ENCODE results near the gene AGBL1. TPM values are rescaled to one million over a fixed set of nuclear protein-coding genes. Genes with fewer than 3 reads are reported as not detected.

AGBL1 gene
- total and polyA plus RNA-seq, 2 donors (not counting 3 experiments of a cell fraction or from before 2014, with no cell fraction given), result not detected

GRCh38 chr15:86515625-86516024 lies 436.0 kb downstream of the AGBL1 start:
- BruUV-seq (replicated peaks), result no TSS peak
- intact Hi-C loops (cut with micrococcal nuclease), result no loop called here

More at GRCh38 chr15:86515625-86516024, 436.0 kb downstream of the AGBL1 start:
- Histone ChIP-seq H3K27ac (ENCODE audit: insufficient read depth, low read depth, low read length) (no peak overlapping the region), H3K36me3 (ENCODE audit: control insufficient read depth in 2 of 2, extremely low read depth in 1 of 2, insufficient read depth in 2 of 2, low read length in 2 of 2) (no peaks in the 10 kb centered on the region), H3K9ac (replicated peaks; ENCODE audit: extremely low read depth, insufficient read depth, low read length) (no peak overlapping the region), H3K4me2 (ENCODE audit: insufficient read depth, low read length) (no peak overlapping the region), H3K27me3 (ENCODE audit: control insufficient read depth in 2 of 2, insufficient read depth in 2 of 2, low read length in 2 of 2) (no peaks in the 10 kb centered on the region), H3K4me1 (ENCODE audit: control insufficient read depth, extremely low read depth, insufficient read depth, low read length) (no peaks in the 10 kb centered on the region), H2AFZ (ENCODE audit: low read depth, low read length) (no peak overlapping the region), H3K4me3 (replicated peaks in 1 of 3; ENCODE audit: insufficient read depth in 1 of 3, low read depth in 1 of 3, low read length in 3 of 3) (no peak overlapping the region), H3K9me1 (replicated peaks; ENCODE audit: control insufficient read depth, extremely low read depth, insufficient read depth, low read length) (no peaks in the 10 kb centered on the region), H3K79me2 (ENCODE audit: control insufficient read depth, insufficient read depth, low read length) (no peaks in the 10 kb centered on the region), H3K9me3 (replicated peaks; ENCODE audit: control insufficient read depth, insufficient read depth, low read length) (no peaks in the 10 kb centered on the region), H4K20me1 (replicated peaks; ENCODE audit: control insufficient read depth, extremely low read depth, insufficient read depth, low read length) (no peaks in the 10 kb centered on the region)
- TF ChIP-seq POLR2A (IDR thresholded peaks at IDR 0.05; ENCODE audit: low read depth, low read length) (no peak), MAX (IDR thresholded peaks at IDR 0.05; ENCODE audit: insufficient read depth, insufficient read length) (no peak), GATA2 (IDR thresholded peaks at IDR 0.05; ENCODE audit: insufficient read depth, insufficient read length, low read depth, low read length) (no peak), EZH2 (IDR thresholded peaks at IDR 0.05; ENCODE audit: borderline replicate concordance, low read depth, low read length, severe bottlenecking) (no peak), JUN (IDR thresholded peaks at IDR 0.05; ENCODE audit: borderline replicate concordance, insufficient read depth, insufficient read length, low read depth) (no peak), MYC (IDR thresholded peaks at IDR 0.05; ENCODE audit: low read depth, low read length) (no peak), CTCF (IDR thresholded peaks at IDR 0.05; ENCODE audit: extremely low read depth in 1 of 2, insufficient read depth in 1 of 2, low read depth in 1 of 2, low read length in 2 of 2) (no peak), FOS (IDR thresholded peaks at IDR 0.05; ENCODE audit: borderline replicate concordance, insufficient read depth, low read length) (no peak), POLR2AphosphoS5 (IDR thresholded peaks at IDR 0.05; ENCODE audit: insufficient read depth, low read depth, low read length) (no peak)
- POLR2A ChIA-PET, result no interaction called here
- FAIRE-seq (no peak), DNase-seq (ENCODE audit: low read depth, low spot score) (no peak)
- dilution Hi-C loops (cut with MboI; ENCODE audit: extremely low pct_ligation_motif_present, low sequenced_read_pairs), result no loop called here
- CTCF ChIA-PET, result no interaction called here

All from endothelial cell of umbilical vein (primary cell).